GM21526 (cell line): Measurements from ENCODE around the gene AGPAT3.

Experiments used
- ATAC-seq: cut with Tn5 transposase; IDR thresholded peaks from one replicate; pipeline ENCODE4 v1.9.1; 2021; ENCODE audit warnings: moderate library complexity; ENCODE audit not compliant: unreplicated experiment, low FRiP score

AGPAT3 gene

GRCh38 chr21:44006017-44006619, 141.1 kb downstream of the AGPAT3 start:
- no peak for ATAC-seq

GRCh38 chr21:44006656-44007055, 141.6 kb downstream of the AGPAT3 start:
- ATAC-seq, result no peak

- ATAC-seq, result no peak
These were observed 145.4 kb downstream of the AGPAT3 start for GRCh38 chr21:44010429-44010828.

GRCh38 chr21:44011123-44011522, 146.1 kb downstream of the AGPAT3 start:
- ATAC-seq, result no peak

- ATAC-seq, result peak; percentile 51
These were observed 146.8 kb downstream of the AGPAT3 start, which contains the start of gene TRAPPC10 for GRCh38 chr21:44011579-44012473. Gene TRAPPC10, plus strand, starts transcription at chr21:44012309. Its CDS starts 185 bp downstream, at chr21:44012494.

- ATAC-seq, result peak; percentile 60
These were observed 147.7 kb downstream of the AGPAT3 start for GRCh38 chr21:44012474-44013379.

- no peak for ATAC-seq
These were observed 148.5 kb downstream of the AGPAT3 start for GRCh38 chr21:44013380-44014088.

- no peak for ATAC-seq
These were observed 152.6 kb downstream of the AGPAT3 start for GRCh38 chr21:44017601-44018000.

- no peak for ATAC-seq
These were observed 153.1 kb downstream of the AGPAT3 start for GRCh38 chr21:44018127-44018526.

GRCh38 chr21:44018813-44019567, 154.0 kb downstream of the AGPAT3 start:
- no peak for ATAC-seq

- ATAC-seq, result no peak
These were observed 154.5 kb downstream of the AGPAT3 start for GRCh38 chr21:44019568-44019958.

GRCh38 chr21:44020551-44020950, 155.5 kb downstream of the AGPAT3 start:
- ATAC-seq, result no peak

- no peak for ATAC-seq
These were observed 156.0 kb downstream of the AGPAT3 start for GRCh38 chr21:44021064-44021463.

GRCh38 chr21:44024257-44024656, 159.2 kb downstream of the AGPAT3 start:
- no peak for ATAC-seq

GRCh38 chr21:44024887-44025353, 159.9 kb downstream of the AGPAT3 start:
- ATAC-seq, result no peak

GRCh38 chr21:44027607-44028286, 162.7 kb downstream of the AGPAT3 start:
- no peak for ATAC-seq

GRCh38 chr21:44028287-44028659, 163.2 kb downstream of the AGPAT3 start:
- ATAC-seq, result no peak

GRCh38 chr21:44029460-44030087, 164.6 kb downstream of the AGPAT3 start:
- ATAC-seq, result no peak
